MCF 10A (cell line): Measurements from ENCODE around the gene GFPT1. TPM values are rescaled to one million over a fixed set of nuclear protein-coding genes. Genes with fewer than 3 reads are reported as not detected.

Source experiments
- BruUV-seq: library from RNA; stranded (reverse); fragments of 400-500 nt; replicated peaks from 2 replicates; lab custom pipeline; 2021; lab: Mats Ljungman, UMichigan
- CTCF ChIA-PET: fragments of 300-600 bp; sonication (Branson Sonifier 250); formaldehyde crosslinking; extraction: SDS; loops from one replicate; lab custom pipeline; 2021; ENCODE audit warnings: antibody characterized with exemption, inconsistent platforms; lab: Yijun Ruan, JAX
- POLR2A ChIA-PET: fragments of 300-600, 350-650 bp; sonication (Branson Sonifier 250); formaldehyde crosslinking; extraction: SDS; loops from one replicate; lab custom pipeline; 2020; ENCODE audit warnings: antibody characterized with exemption, inconsistent platforms; lab: Yijun Ruan, JAX
- DNase-seq: peaks from one replicate; pipeline ENCODE4 v3.0.0-alpha.2; 2018; ENCODE audit not compliant: unreplicated experiment
- H3K27ac Mint-ChIP-seq: one replicate; pipeline ENCODE4 v1.8.0; 2022; ENCODE audit warnings: mild to moderate bottlenecking, low read depth, mixed read lengths; ENCODE audit not compliant: unreplicated experiment
- H3K27me3 Mint-ChIP-seq: one replicate; pipeline ENCODE4 v1.8.0; 2022; ENCODE audit warnings: mixed read lengths; ENCODE audit not compliant: insufficient read depth, unreplicated experiment
- H3K36me3 Mint-ChIP-seq: one replicate; pipeline ENCODE4 v1.8.0; 2022; ENCODE audit warnings: mild to moderate bottlenecking, moderate library complexity, mixed read lengths; ENCODE audit not compliant: insufficient read depth, unreplicated experiment
- H3K4me1 Mint-ChIP-seq: one replicate; pipeline ENCODE4 v1.8.0; 2022; ENCODE audit warnings: mixed read lengths; ENCODE audit not compliant: insufficient read depth, unreplicated experiment
- H3K4me3 Mint-ChIP-seq: one replicate; pipeline ENCODE4 v1.8.0; 2022; ENCODE audit warnings: mild to moderate bottlenecking, moderate library complexity, mixed read lengths; ENCODE audit not compliant: unreplicated experiment
- H3K9me3 Mint-ChIP-seq: one replicate; pipeline ENCODE4 v1.8.0; 2022; ENCODE audit warnings: mixed read lengths; ENCODE audit not compliant: unreplicated experiment
- intact Hi-C: fragments of 100-400 bp; cut with micrococcal nuclease; formaldehyde crosslinking; loops from 2 replicates; pipeline ENCODE4 v1.14.1; 2022
- total RNA-seq: library from RNA; stranded (reverse); gene quantifications from 2 replicates; pipeline ENCODE4 v1.2.3, GENCODE V29; 2022
- TF ChIP-seq, protein P1 (sequence below): fragments of 200-600 bp; IDR thresholded peaks from one replicate; pipeline ENCODE4 v1.8.0; 2022; ENCODE audit warnings: antibody characterized with exemption, mild to moderate bottlenecking; ENCODE audit not compliant: unreplicated experiment

GFPT1 gene
- total RNA-seq, 1 experiment from 2014 or later = 176 TPM

DNA sequence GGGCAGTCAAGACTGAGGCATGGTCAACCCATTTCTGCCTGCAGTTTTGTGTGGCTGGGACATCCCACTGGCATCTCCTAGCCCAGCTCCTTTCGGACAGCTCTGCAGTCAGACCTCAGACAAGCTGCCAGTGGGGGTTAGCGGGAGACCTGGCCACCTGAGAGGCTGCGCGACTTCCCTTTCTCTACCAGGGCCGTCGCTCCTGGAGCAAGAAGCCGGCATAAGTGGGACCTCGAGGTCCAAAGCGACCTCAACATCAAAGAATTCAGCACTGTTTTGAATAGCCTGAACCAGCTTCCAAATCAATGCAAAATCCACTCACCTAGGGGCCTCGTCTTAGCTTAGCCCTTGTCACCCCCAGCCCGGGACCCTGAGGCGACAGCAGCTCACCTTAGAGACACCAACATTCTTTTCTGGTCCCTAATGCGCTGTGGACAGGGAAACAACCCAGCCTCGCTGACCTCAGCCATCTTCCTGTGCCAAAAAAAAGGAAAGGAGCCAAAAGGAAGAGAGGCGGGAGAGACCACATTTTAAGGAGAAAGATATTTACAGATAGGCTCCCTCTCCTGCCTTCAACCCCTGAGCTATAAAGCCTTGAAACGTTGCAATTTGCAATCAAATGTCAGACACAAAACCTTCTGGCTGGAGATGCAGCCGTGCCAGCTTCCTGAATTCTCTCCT, 81.2 kb downstream of the GFPT1 start:
- intact Hi-C loops = no loop called here
- peaks cover 19% of the 10 kb centered on the region for H3K4me1 Mint-ChIP-seq
- ChIA-PET POLR2A (interaction anchor here (0.7 to 1.3 kb wide), 2 partner anchors 146 to 159 kb away, joined by 3 to 4 read pairs; no protein-coding TSS in a partner anchor), CTCF (interaction anchor here (0.6 to 4.0 kb wide), 33 partner anchors 10 to 566 kb away, joined by 3 to 30 read pairs (median 4); partner anchors contain the start of gene ANTXR1)
- H3K9me3 Mint-ChIP-seq = peaks cover 7% of the 10 kb centered on the region
- TF ChIP-seq, protein P1, sequence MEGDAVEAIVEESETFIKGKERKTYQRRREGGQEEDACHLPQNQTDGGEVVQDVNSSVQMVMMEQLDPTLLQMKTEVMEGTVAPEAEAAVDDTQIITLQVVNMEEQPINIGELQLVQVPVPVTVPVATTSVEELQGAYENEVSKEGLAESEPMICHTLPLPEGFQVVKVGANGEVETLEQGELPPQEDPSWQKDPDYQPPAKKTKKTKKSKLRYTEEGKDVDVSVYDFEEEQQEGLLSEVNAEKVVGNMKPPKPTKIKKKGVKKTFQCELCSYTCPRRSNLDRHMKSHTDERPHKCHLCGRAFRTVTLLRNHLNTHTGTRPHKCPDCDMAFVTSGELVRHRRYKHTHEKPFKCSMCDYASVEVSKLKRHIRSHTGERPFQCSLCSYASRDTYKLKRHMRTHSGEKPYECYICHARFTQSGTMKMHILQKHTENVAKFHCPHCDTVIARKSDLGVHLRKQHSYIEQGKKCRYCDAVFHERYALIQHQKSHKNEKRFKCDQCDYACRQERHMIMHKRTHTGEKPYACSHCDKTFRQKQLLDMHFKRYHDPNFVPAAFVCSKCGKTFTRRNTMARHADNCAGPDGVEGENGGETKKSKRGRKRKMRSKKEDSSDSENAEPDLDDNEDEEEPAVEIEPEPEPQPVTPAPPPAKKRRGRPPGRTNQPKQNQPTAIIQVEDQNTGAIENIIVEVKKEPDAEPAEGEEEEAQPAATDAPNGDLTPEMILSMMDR = no peak
- no TSS peak for BruUV-seq
- H3K27me3 Mint-ChIP-seq = no peaks in the 10 kb centered on the region
- H3K36me3 Mint-ChIP-seq = peaks cover 9% of the 10 kb centered on the region
- H3K27ac Mint-ChIP-seq = no peak overlapping the region
- DNase-seq = no peak
- H3K4me3 Mint-ChIP-seq = peak overlapping the region; percentile 73

DNA sequence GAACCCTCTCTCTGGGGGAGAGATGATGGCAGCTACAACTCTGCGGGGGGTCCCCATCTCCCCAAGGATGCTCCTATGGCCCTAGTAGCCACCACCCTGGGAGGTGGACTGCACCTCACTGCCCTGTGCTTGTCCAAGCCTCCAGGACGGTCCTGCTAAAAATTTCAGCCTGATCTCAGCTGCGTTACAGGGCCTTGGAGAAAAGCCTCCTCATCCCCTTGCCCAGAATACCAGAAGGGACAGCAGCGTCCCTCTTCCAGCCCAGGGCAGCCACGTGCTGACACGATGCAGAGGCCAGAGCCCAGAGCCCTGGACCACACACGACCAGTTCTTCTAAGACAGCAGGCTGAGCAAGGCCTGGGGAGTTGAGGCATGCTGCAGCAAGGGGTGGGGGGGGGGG, 81.9 kb downstream of the GFPT1 start:
- Mint-ChIP-seq H3K36me3 (peaks cover 9% of the 10 kb centered on the region), H3K4me1 (peaks cover 26% of the 10 kb centered on the region), H3K9me3 (peaks cover 7% of the 10 kb centered on the region), H3K27ac (no peak overlapping the region), H3K27me3 (no peaks in the 10 kb centered on the region), H3K4me3 (no peak overlapping the region)
- CTCF ChIA-PET = interaction anchor here (0.9 to 4.0 kb wide), 8 partner anchors 18 to 293 kb away, joined by 4 to 30 read pairs (median 8); partner anchors contain the start of gene ANTXR1
- no peak for DNase-seq
- no TSS peak for BruUV-seq
- TF ChIP-seq, protein P1 = no peak
- intact Hi-C loops = no loop called here
- POLR2A ChIA-PET = no interaction called here

DNA sequence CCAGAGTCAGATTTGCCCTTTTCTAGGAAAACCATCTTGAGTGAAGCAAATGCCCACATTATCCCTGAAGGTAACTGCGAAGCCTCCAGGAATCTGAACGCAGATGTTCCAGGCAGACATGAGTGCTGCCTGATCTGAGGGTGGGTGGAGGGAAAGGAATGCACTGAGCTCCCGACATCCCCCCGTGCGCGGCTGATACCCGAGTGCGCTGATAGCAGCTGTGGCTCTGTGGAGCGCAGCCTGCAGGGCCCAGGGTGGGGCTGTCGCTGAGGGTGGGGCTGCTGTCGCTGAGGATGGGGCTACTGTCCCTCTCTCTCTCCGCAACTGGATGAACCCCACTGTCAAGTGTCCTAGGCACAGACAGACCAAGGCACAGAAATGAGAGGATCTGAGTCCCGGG, 82.4 kb downstream of the GFPT1 start:
- no peak for DNase-seq
- Mint-ChIP-seq H3K4me1 (peaks cover 27% of the 10 kb centered on the region), H3K27me3 (no peaks in the 10 kb centered on the region), H3K27ac (no peak overlapping the region), H3K36me3 (peaks cover 9% of the 10 kb centered on the region), H3K4me3 (no peak overlapping the region), H3K9me3 (peaks cover 7% of the 10 kb centered on the region)
- CTCF ChIA-PET = interaction anchor here (0.7 to 3.7 kb wide), 5 partner anchors 65 to 292 kb away, joined by 3 to 30 read pairs (median 4); partner anchors contain the start of gene ANTXR1
- BruUV-seq = no TSS peak
- POLR2A ChIA-PET = interaction anchor here (0.7 kb wide), 1 partner anchor 84 kb away, joined by 3 read pairs; no protein-coding TSS in a partner anchor
- TF ChIP-seq, protein P1 = no peak
- intact Hi-C loops = no loop called here

GRCh38 chr2:69300650-69301049, 86.4 kb downstream of the GFPT1 start:
- Mint-ChIP-seq H3K27me3 (no peaks in the 10 kb centered on the region), H3K4me1 (peaks cover 25% of the 10 kb centered on the region), H3K9me3 (peaks cover 7% of the 10 kb centered on the region), H3K36me3 (no peaks in the 10 kb centered on the region), H3K27ac (no peak overlapping the region), H3K4me3 (no peak overlapping the region)
- TF ChIP-seq, protein P1 = no peak
- DNase-seq = peak; percentile 68
- intact Hi-C loops = no loop called here
- ChIA-PET POLR2A (no interaction called here), CTCF (interaction anchor here (0.8 kb wide), 1 partner anchor 277 kb away, joined by 3 read pairs; no protein-coding TSS in a partner anchor)
- BruUV-seq = no TSS peak
